HG03521 (cell line): ENCODE measurements around the gene GAS2.

Source experiments
- ATAC-seq: cut with Tn5 transposase; IDR thresholded peaks from one replicate; pipeline ENCODE4 v1.9.1; 2021; ENCODE audit warnings: mild to moderate bottlenecking, moderate library complexity; ENCODE audit not compliant: unreplicated experiment

The GAS2 gene

DNA sequence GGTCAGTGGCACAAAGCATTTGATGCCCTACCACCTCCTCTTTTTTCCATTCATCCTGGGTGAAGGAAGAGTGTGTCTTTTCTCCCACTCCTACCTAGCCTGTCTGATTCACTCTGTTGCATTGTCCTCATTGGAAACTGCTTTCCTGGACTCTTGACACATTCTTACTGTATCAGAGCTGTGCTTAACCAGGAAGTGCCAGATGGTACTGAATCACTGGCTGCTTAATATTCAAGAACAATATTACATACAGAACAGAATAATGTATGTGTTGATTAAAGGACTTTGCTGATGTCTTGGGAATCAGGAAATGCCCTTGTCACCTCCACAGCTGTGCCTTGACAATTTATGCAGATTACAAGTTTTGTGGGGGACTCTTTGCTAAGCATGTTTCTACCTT is 118.8 kb downstream of the GAS2 start:
- no peak for ATAC-seq

DNA sequence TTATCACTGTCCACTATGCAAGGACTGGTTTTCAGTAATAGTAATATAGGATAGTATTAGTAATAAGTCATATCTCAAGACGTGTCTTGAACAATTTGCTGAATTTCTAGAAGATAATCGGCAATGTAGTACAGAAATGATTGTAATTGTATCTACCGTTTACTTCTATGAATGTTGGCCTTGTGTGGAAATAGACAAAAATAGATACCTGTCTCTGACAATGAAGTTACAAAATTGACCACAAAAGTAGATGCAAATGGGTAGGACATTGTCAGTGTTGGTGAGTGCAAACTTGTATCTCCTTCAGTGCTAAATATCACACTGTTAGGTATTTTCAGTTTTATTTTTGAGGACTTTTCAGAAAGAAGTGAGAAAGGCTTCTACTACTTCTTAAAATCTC is 120.1 kb downstream of the GAS2 start:
- peak; percentile 84 for ATAC-seq

- ATAC-seq = no peak
These were observed 120.6 kb downstream of the GAS2 start for GRCh38 chr11:22787055-22787454.

GRCh38 chr11:22787551-22788162 is 121.2 kb downstream of the GAS2 start:
- no peak for ATAC-seq

GRCh38 chr11:22792497-22792896 is 126.1 kb downstream of the GAS2 start:
- no peak for ATAC-seq

DNA sequence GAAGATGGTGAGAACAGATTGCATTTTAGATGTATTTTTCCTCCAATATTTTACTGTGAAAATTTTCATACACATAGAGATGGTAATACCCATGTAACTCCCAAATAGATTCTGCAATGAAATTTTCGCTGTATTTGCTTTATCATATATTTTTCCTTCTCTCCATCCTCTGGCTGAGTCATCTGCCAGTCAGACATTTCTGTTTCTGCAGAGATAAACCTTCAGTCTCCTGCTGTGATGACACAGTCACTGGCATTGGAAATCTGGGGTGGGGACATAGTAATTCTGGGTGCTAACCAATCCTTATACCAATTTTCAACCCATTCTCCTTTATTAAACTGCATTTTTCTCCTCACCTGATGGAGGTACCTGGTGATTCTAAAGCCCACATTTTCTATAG is 129.5 kb downstream of the GAS2 start:
- no peak for ATAC-seq

GRCh38 chr11:22797047-22797446 is 130.6 kb downstream of the GAS2 start:
- no peak for ATAC-seq

DNA sequence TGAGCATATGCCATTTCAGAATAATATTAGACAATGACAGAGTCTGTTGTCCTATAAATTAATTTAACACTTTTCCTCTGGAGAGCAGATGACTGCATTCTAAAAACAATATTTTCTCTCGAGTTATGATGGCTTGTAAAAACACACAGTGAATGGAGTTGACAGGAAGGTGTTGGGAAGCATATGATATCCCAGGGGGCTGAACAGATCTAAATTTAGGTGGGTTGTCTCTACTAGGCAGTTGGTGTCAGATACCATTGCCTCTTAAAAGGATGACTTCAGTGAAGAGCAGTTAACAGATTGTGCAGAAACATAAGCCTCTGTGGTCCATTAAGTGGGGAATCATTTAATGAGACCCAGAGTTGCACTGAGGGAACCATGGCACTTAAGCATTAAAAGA is 132.5 kb downstream of the GAS2 start:
- ATAC-seq = no peak

DNA sequence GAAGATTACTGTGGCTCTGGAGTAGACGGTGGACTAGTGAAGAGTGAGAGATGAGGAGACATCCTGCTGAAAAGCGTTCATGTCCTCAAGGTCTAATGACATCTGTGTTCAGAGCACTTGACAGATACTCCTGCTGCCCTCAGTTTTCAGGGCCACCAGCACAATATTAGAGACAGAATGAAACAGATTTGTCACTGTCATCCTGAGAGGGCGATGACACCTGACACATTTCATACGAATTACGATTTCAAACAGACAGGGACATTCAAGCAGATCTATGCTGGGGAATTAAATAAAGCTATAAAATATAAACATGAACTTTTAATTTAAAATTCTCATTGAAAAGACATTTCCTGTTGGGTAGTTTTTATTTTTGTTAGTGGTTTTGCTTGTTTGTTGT is 134.1 kb downstream of the GAS2 start:
- no peak for ATAC-seq

DNA sequence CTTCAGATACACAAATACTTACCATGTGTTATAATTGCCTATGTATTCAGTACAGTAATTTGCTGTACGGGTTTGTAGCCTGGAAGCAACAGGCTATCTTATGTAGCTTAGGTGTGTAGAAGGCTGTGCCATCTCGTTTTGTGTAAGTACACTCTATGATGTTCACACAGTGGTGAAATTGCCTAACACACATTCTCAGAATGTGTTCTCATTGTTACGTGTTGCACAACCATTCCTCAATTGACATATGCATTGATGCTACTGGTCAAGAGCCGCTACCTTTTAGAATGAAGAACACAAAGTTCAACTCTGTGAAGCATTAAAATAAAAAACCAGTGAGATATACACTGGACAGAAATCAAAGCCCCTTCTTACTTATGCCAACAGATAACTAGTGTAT is 136.4 kb downstream of the GAS2 start:
- ATAC-seq = no peak

DNA sequence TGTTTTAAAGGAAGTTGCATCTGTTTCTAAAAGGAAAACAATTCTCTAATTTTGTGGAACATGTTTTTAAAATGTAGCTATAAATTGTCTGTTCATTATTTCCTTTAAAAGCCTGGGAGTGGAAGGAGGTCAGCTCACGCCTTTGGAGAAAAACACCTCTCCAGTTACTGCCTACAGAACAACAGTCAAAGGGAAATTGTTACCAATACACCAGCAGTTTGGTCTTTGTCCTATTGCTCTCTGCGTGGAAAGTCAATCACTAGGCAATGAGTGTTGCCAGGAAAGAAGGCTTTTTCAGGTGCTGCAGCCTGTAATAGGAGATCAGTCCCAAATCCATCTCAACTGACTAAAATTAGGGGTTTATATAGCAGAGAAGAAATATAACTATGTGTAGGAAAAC is 141.0 kb downstream of the GAS2 start:
- no peak for ATAC-seq

GRCh38 chr11:22807855-22808570 is 141.6 kb downstream of the GAS2 start:
- peak; percentile 96 for ATAC-seq

DNA sequence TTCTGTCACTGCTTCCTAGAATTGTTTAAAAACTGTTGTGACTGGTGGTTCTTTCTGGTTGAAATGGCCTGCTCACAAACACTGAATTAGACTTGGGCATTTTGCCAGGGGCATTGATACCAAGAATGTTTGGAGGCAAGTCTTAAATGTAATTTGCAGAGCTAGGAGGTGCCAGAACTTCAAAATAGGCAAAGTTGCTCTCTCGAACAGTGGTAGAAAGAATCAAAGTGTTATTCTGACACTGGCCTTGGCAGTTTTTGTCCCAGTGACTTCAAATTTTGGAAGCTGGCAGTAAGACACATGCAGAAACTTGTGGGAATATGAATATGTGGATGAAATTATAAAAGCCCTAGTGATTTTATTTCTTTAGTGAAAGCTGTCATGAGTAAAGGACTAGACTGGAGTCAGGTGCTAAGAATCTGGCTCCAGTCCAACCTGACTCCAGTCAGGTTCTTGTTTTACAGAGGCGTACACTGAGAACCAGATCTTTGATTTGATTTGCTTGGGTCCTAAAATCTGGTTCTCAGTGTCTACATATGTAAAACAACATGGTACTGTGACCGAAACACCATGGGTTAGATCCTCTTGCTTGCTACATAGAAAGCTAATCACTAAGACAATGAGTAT is 142.3 kb downstream of the GAS2 start:
- peak; percentile 4 for ATAC-seq

DNA sequence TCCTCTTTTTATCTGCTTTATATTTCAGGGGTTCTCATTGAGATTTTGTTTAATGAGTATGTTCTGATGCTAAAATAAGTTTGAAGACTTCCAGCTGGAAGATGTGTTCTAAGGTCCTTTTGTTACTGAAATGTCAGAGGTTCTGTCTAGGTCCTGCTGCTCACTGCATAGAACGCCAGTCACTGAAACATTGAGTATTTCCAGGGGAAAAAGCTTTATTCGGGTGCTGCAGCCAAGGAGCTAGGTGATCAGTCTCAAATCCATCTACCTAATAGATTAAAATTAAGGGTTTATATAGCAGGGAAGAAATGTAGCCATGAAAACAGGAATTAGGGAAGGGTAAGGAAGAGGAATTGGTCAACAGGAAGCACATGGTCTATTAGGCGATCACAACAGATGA is 143.5 kb downstream of the GAS2 start:
- ATAC-seq = no peak

GRCh38 chr11:22822203-22822602 is 155.8 kb downstream of the GAS2 start:
- no peak for ATAC-seq

DNA sequence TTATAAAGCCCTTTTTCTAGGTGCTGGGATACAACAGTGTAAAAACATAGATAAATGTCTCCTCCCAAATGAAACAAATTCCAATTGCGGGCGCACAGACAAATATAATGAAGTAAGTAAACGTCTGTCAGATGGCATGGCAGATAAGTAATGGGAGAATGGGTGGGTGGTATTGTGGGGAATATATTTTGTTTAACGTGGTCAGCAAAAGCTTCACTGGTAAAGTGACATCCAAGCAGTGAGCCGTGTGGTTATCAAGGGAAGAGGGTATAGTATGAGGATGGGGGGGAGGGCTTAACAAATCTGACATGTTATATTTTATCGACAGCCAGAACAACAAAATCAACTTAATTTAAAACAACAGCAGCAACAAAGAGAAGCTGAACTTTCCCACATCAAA is 162.0 kb downstream of the GAS2 start:
- ATAC-seq = no peak

GRCh38 chr11:22829231-22830081 is 163.0 kb downstream of the GAS2 start, which contains the start of gene SVIP:
SVIP (minus strand) TSS chr11:22829801; CDS start chr11:22829748, 53 bp downstream.
- peak; percentile 85 for ATAC-seq

- ATAC-seq = no peak
These were observed 163.6 kb downstream of the GAS2 start for GRCh38 chr11:22830082-22830414.

DNA sequence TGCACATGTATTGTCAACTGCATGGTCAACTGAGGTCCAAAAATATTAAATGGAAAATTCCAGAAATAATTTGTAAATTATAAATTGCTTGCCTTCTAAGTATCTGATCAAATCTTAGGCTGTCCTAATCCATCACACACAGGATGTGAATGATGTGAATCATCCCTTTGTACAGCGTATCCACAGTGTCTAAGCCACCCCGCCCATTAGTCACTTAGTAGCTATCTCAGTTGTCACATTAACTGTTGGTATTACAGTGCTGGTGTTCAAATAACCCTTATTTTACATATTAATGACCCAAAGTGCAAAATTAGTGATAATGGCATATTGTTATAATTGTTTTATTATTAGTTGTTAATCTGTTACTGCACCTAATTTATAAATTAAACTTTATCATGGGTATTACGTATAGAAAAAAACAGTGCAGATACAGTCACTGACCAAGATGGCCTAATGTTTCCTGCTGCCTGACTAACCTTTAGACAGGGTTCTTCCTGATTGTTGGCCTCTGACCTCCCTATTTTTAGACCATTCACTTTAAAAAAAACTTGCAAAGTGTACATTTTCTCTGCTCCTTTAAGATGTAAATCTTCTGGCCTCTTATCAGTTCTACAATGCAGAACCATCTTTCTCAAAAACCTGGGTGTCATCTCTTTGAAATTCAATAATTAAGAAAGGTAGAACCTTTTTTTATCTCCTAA is 166.1 kb downstream of the GAS2 start:
- no peak for ATAC-seq

DNA sequence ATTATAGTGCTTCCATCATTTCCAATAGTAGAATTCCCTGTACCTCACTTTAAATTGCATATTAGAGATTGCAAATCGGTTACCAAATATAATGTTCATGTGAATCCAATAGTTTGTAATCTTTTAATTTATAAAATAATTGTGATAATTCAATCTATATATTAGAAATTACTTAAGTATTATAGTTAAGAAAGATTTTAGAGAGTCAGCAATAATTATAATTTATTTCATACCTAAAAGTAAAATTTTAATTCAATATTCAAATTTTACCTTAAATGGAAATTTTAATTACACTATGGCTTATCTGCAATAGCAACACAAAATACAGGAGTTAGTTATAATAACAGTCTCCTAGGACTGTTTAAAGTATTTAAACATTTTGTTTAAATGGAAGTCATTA is 180.3 kb downstream of the GAS2 start:
- no peak for ATAC-seq

GRCh38 chr11:22851477-22851876 is 185.1 kb downstream of the GAS2 start:
- ATAC-seq = no peak
